Measurements from ENCODE around the gene OGDHL. TPM values are rescaled to one million over a fixed set of nuclear protein-coding genes. Genes with fewer than 3 reads are reported as not detected.
A peak's percentile ranks its signal among the peaks of the same experiment; 100 is the strongest.
"Not testable (repeated sequence)": the region's sequence is repeated elsewhere in the genome, so short reads cannot be mapped to it uniquely, and the experiment has no call there.

OGDHL gene
- total RNA-seq, 2 experiments from 2014 or later, result 0.12 to 0.37 TPM

- Mint-ChIP-seq H3K27me3 (ENCODE audit: low read depth) (peaks cover 49% of the 10 kb centered on the region), H3K27ac (no peak overlapping the region), H3K36me3 (ENCODE audit: low read depth) (no peaks in the 10 kb centered on the region), H3K4me1 (ENCODE audit: low read depth) (peaks cover 4% of the 10 kb centered on the region), H3K4me3 (no peak overlapping the region), H3K9me3 (peaks cover 9% of the 10 kb centered on the region)
- intact Hi-C loops (cut with micrococcal nuclease), result no loop called here
- DNase-seq, result no peak
- CTCF ChIA-PET, result no interaction called here
Observed at GRCh38 chr10:49768731-49769130, 6.6 kb upstream of the OGDHL start.

GRCh38 chr10:49768329-49768728 is 6.2 kb upstream of the OGDHL start:
- CTCF ChIA-PET, result no interaction called here
- Mint-ChIP-seq H3K4me3 (no peak overlapping the region), H3K4me1 (ENCODE audit: low read depth) (peaks cover 4% of the 10 kb centered on the region), H3K27me3 (ENCODE audit: low read depth) (peaks cover 53% of the 10 kb centered on the region), H3K27ac (no peak overlapping the region), H3K9me3 (peaks cover 9% of the 10 kb centered on the region), H3K36me3 (ENCODE audit: low read depth) (no peaks in the 10 kb centered on the region)
- no peak for DNase-seq
- intact Hi-C loops (cut with micrococcal nuclease), result no loop called here

- H3K4me3 Mint-ChIP-seq, result no peak overlapping the region
- H3K4me1 Mint-ChIP-seq (ENCODE audit: low read depth), result peaks cover 8% of the 10 kb centered on the region
- no peak for DNase-seq
- H3K27me3 Mint-ChIP-seq (ENCODE audit: low read depth), result peaks cover 53% of the 10 kb centered on the region
- intact Hi-C loops (cut with micrococcal nuclease), result no loop called here
- H3K36me3 Mint-ChIP-seq (ENCODE audit: low read depth), result no peaks in the 10 kb centered on the region
- CTCF ChIA-PET, result no interaction called here
- peaks cover 9% of the 10 kb centered on the region for H3K9me3 Mint-ChIP-seq
- H3K27ac Mint-ChIP-seq, result no peak overlapping the region
Observed at GRCh38 chr10:49767752-49768151, 5.6 kb upstream of the OGDHL start.

- intact Hi-C loops (cut with micrococcal nuclease), result no loop called here
- no peaks in the 10 kb centered on the region for H3K36me3 Mint-ChIP-seq (ENCODE audit: low read depth)
- H3K27me3 Mint-ChIP-seq (ENCODE audit: low read depth), result peaks cover 48% of the 10 kb centered on the region
- H3K27ac Mint-ChIP-seq, result no peak overlapping the region
- H3K4me3 Mint-ChIP-seq, result no peak overlapping the region
- peaks cover 12% of the 10 kb centered on the region for H3K4me1 Mint-ChIP-seq (ENCODE audit: low read depth)
- no peak for DNase-seq
- H3K9me3 Mint-ChIP-seq, result peaks cover 9% of the 10 kb centered on the region
- CTCF ChIA-PET, result no interaction called here
Observed at GRCh38 chr10:49766484-49766883, 4.4 kb upstream of the OGDHL start.

- peaks cover 8% of the 10 kb centered on the region for H3K4me1 Mint-ChIP-seq (ENCODE audit: low read depth)
- H3K36me3 Mint-ChIP-seq (ENCODE audit: low read depth), result no peaks in the 10 kb centered on the region
- no peak for DNase-seq
- peaks cover 9% of the 10 kb centered on the region for H3K9me3 Mint-ChIP-seq
- CTCF ChIA-PET, result no interaction called here
- peaks cover 49% of the 10 kb centered on the region for H3K27me3 Mint-ChIP-seq (ENCODE audit: low read depth)
- H3K27ac Mint-ChIP-seq, result no peak overlapping the region
- peak overlapping the region; percentile 21 for H3K4me3 Mint-ChIP-seq
- intact Hi-C loops (cut with micrococcal nuclease), result loop anchor here (1.0 kb wide), 1 partner anchor 155 kb away; no protein-coding TSS in a partner anchor
Observed at GRCh38 chr10:49762566-49762877, 399 bp upstream of the OGDHL start.

- Mint-ChIP-seq H3K4me3 (peak overlapping the region; percentile 6), H3K27ac (no peak overlapping the region), H3K36me3 (ENCODE audit: low read depth) (no peaks in the 10 kb centered on the region), H3K4me1 (ENCODE audit: low read depth) (peaks cover 8% of the 10 kb centered on the region), H3K27me3 (ENCODE audit: low read depth) (peaks cover 38% of the 10 kb centered on the region), H3K9me3 (peaks cover 1% of the 10 kb centered on the region)
- CTCF ChIA-PET, result no interaction called here
- intact Hi-C loops (cut with micrococcal nuclease), result no loop called here
- no peak for DNase-seq
Observed at GRCh38 chr10:49761201-49761788, 828 bp downstream of the OGDHL start.

- intact Hi-C loops (cut with micrococcal nuclease), result no loop called here
- no peak for DNase-seq
- CTCF ChIA-PET, result no interaction called here
Observed at GRCh38 chr10:49760789-49761188, 1.3 kb downstream of the OGDHL start.

GRCh38 chr10:49759787-49760551 is 2.2 kb downstream of the OGDHL start:
- intact Hi-C loops (cut with micrococcal nuclease), result no loop called here
- Mint-ChIP-seq H3K9me3 (no peaks in the 10 kb centered on the region), H3K4me3 (no peak overlapping the region), H3K27ac (no peak overlapping the region), H3K27me3 (ENCODE audit: low read depth) (peaks cover 36% of the 10 kb centered on the region), H3K4me1 (ENCODE audit: low read depth) (peaks cover 8% of the 10 kb centered on the region), H3K36me3 (ENCODE audit: low read depth) (no peaks in the 10 kb centered on the region)
- CTCF ChIA-PET, result no interaction called here
- DNase-seq, result no peak

More at GRCh38 chr10:49760789-49761188, 1.3 kb downstream of the OGDHL start:
- Mint-ChIP-seq H3K27ac (no peak overlapping the region), H3K36me3 (ENCODE audit: low read depth) (no peaks in the 10 kb centered on the region), H3K27me3 (ENCODE audit: low read depth) (peaks cover 36% of the 10 kb centered on the region), H3K4me3 (peak overlapping the region; percentile 6), H3K9me3 (no peaks in the 10 kb centered on the region), H3K4me1 (ENCODE audit: low read depth) (peaks cover 8% of the 10 kb centered on the region)

GRCh38 chr10:49758249-49758930 is 3.7 kb downstream of the OGDHL start:
- Mint-ChIP-seq H3K27ac (no peak overlapping the region), H3K4me1 (ENCODE audit: low read depth) (peaks cover 8% of the 10 kb centered on the region), H3K9me3 (no peaks in the 10 kb centered on the region), H3K27me3 (ENCODE audit: low read depth) (peaks cover 33% of the 10 kb centered on the region), H3K36me3 (ENCODE audit: low read depth) (no peaks in the 10 kb centered on the region), H3K4me3 (no peak overlapping the region)
- CTCF ChIA-PET, result no interaction called here
- no peak for DNase-seq
- intact Hi-C loops (cut with micrococcal nuclease), result no loop called here

- Mint-ChIP-seq H3K9me3 (no peaks in the 10 kb centered on the region), H3K27ac (no peak overlapping the region), H3K27me3 (ENCODE audit: low read depth) (peaks cover 21% of the 10 kb centered on the region), H3K4me3 (no peak overlapping the region), H3K36me3 (ENCODE audit: low read depth) (no peaks in the 10 kb centered on the region), H3K4me1 (ENCODE audit: low read depth) (no peaks in the 10 kb centered on the region)
- intact Hi-C loops (cut with micrococcal nuclease), result no loop called here
- CTCF ChIA-PET, result no interaction called here
- no peak for DNase-seq
Observed at GRCh38 chr10:49756641-49757040, 5.5 kb downstream of the OGDHL start.

GRCh38 chr10:49756031-49756430 is 6.1 kb downstream of the OGDHL start:
- H3K36me3 Mint-ChIP-seq (ENCODE audit: low read depth), result no peaks in the 10 kb centered on the region
- H3K4me3 Mint-ChIP-seq, result no peak overlapping the region
- H3K27ac Mint-ChIP-seq, result no peak overlapping the region
- no peak for DNase-seq
- peaks cover 19% of the 10 kb centered on the region for H3K27me3 Mint-ChIP-seq (ENCODE audit: low read depth)
- CTCF ChIA-PET, result no interaction called here
- no peaks in the 10 kb centered on the region for H3K4me1 Mint-ChIP-seq (ENCODE audit: low read depth)
- intact Hi-C loops (cut with micrococcal nuclease), result no loop called here
- no peaks in the 10 kb centered on the region for H3K9me3 Mint-ChIP-seq

- H3K4me1 Mint-ChIP-seq (ENCODE audit: low read depth); H3K36me3 Mint-ChIP-seq (ENCODE audit: low read depth); DNase-seq; CTCF ChIA-PET; H3K4me3 Mint-ChIP-seq; H3K27ac Mint-ChIP-seq; H3K9me3 Mint-ChIP-seq; intact Hi-C loops (cut with micrococcal nuclease): not testable (repeated sequence)
- peaks cover 15% of the 10 kb centered on the region for H3K27me3 Mint-ChIP-seq (ENCODE audit: low read depth)
Observed at GRCh38 chr10:49754951-49755350, 7.2 kb downstream of the OGDHL start.

GRCh38 chr10:49752584-49752983 is 9.5 kb downstream of the OGDHL start:
- Mint-ChIP-seq H3K4me1 (ENCODE audit: low read depth) (no peaks in the 10 kb centered on the region), H3K36me3 (ENCODE audit: low read depth) (no peaks in the 10 kb centered on the region), H3K27me3 (ENCODE audit: low read depth) (no peaks in the 10 kb centered on the region), H3K27ac (no peak overlapping the region), H3K9me3 (no peaks in the 10 kb centered on the region), H3K4me3 (no peak overlapping the region)
- CTCF ChIA-PET, result no interaction called here
- DNase-seq, result no peak
- intact Hi-C loops (cut with micrococcal nuclease), result no loop called here
